Mesodermal cell (in vitro differentiated cells): ENCODE results near the gene KCTD11.
A peak's percentile ranks its signal among the peaks of the same experiment; 100 is the strongest.

Source experiments
- H3K27ac ChIP-seq: 2 replicates; pipeline ENCODE4 v1.7.0; 2013; ENCODE audit warnings: mild to moderate bottlenecking, low read depth, low read length, moderate library complexity; ENCODE audit not compliant: severe bottlenecking
- H3K36me3 ChIP-seq: 2 replicates; pipeline ENCODE4 v1.7.1; 2013; ENCODE audit warnings: mild to moderate bottlenecking, low read length, moderate library complexity; ENCODE audit not compliant: control insufficient read depth, insufficient read depth
- H3K4me1 ChIP-seq: one replicate; pipeline ENCODE4 v1.7.1; 2013; ENCODE audit warnings: mild to moderate bottlenecking, low read length; ENCODE audit not compliant: insufficient read depth, control insufficient read depth, poor library complexity, severe bottlenecking
- H3K4me3 ChIP-seq: 2 replicates; pipeline ENCODE4 v1.7.0; 2013; ENCODE audit warnings: low read length, control low read depth, mild to moderate bottlenecking; ENCODE audit not compliant: insufficient read depth, poor library complexity, severe bottlenecking; ENCODE audit errors: extremely low read depth
- H3K9me3 ChIP-seq: 2 replicates; pipeline ENCODE4 v1.7.1; 2013; ENCODE audit warnings: mild to moderate bottlenecking, low read length, moderate library complexity; ENCODE audit not compliant: control insufficient read depth
- WGBS, 2 experiments: methylation state at CpG; one replicate each; pipeline ENCODE4 v1.1.5; 2013; ENCODE audit warnings: missing lambda C conversion rate in 2 of 2; ENCODE audit not compliant: insufficient coverage in 2 of 2; 5-methylcytosine and 5-hydroxymethylcytosine counted together

KCTD11 gene

GRCh38 chr17:7346761-7347614 is 5.0 kb upstream of the KCTD11 start:
- Histone ChIP-seq H3K36me3 (no peaks in the 10 kb centered on the region), H3K27ac (no peak overlapping the region), H3K4me3 (no peak overlapping the region), H3K9me3 (no peaks in the 10 kb centered on the region), H3K4me1 (peaks cover 6% of the 10 kb centered on the region)
- WGBS, 2 experiments: 93% methylated on average over 14 to 18 of the region's 18 CpGs

GRCh38 chr17:7347630-7348477 is 4.1 kb upstream of the KCTD11 start:
- H3K27ac ChIP-seq: no peak overlapping the region
- 90 to 95% methylated on average over 11 to 13 of the region's 19 CpGs for WGBS, 2 experiments
- no peaks in the 10 kb centered on the region for H3K36me3 ChIP-seq
- H3K9me3 ChIP-seq: no peaks in the 10 kb centered on the region
- H3K4me1 ChIP-seq: peaks cover 10% of the 10 kb centered on the region
- no peak overlapping the region for H3K4me3 ChIP-seq

- Histone ChIP-seq H3K4me1 (peaks cover 16% of the 10 kb centered on the region), H3K27ac (no peak overlapping the region), H3K4me3 (no peak overlapping the region), H3K36me3 (no peaks in the 10 kb centered on the region), H3K9me3 (no peaks in the 10 kb centered on the region)
- WGBS, 2 experiments: 92 to 94% methylated on average over 14 to 18 of the region's 19 CpGs
These were observed 3.3 kb upstream of the KCTD11 start for GRCh38 chr17:7348478-7349242.

GRCh38 chr17:7352503-7352889 is 534 bp downstream of the KCTD11 start:
- H3K4me3 ChIP-seq: peak overlapping the region; percentile 86
- no peaks in the 10 kb centered on the region for H3K36me3 ChIP-seq
- no peaks in the 10 kb centered on the region for H3K9me3 ChIP-seq
- 37 to 51% methylated on average over 7 to 10 of the region's 10 CpGs for WGBS, 2 experiments
- peaks cover 29% of the 10 kb centered on the region for H3K4me1 ChIP-seq
- peak overlapping the region; percentile 98 for H3K27ac ChIP-seq

- no peak overlapping the region for H3K27ac ChIP-seq
- no peaks in the 10 kb centered on the region for H3K9me3 ChIP-seq
- H3K4me1 ChIP-seq: peaks cover 29% of the 10 kb centered on the region
- H3K4me3 ChIP-seq: no peak overlapping the region
- no peaks in the 10 kb centered on the region for H3K36me3 ChIP-seq
- 94% methylated on average over 31 to 35 of the region's 37 CpGs for WGBS, 2 experiments
These were observed 1.1 kb downstream of the KCTD11 start for GRCh38 chr17:7352910-7353635.

- H3K4me1 ChIP-seq: peaks cover 28% of the 10 kb centered on the region
- no peaks in the 10 kb centered on the region for H3K9me3 ChIP-seq
- no peak overlapping the region for H3K4me3 ChIP-seq
- WGBS, 2 experiments: 78 to 88% methylated on average over 6 of the region's 9 CpGs
- no peak overlapping the region for H3K27ac ChIP-seq
- H3K36me3 ChIP-seq: no peaks in the 10 kb centered on the region
These were observed 2.4 kb downstream of the KCTD11 start for GRCh38 chr17:7354262-7354843.

GRCh38 chr17:7355053-7355452 is 3.1 kb downstream of the KCTD11 start, which contains the start of gene TMEM95:
TSS of gene TMEM95 (plus strand) at chr17:7355156. CDS start at chr17:7355205, 49 bp downstream.
- no peaks in the 10 kb centered on the region for H3K9me3 ChIP-seq
- WGBS, 2 experiments: 78 to 82% methylated on average over 9 of the region's 10 CpGs
- H3K4me3 ChIP-seq: no peak within 1 kb of the TSS
- H3K27ac ChIP-seq: no peak within 1 kb of the TSS
- peaks cover 23% of the 10 kb centered on the region for H3K4me1 ChIP-seq
- no peaks in the 10 kb centered on the region for H3K36me3 ChIP-seq

GRCh38 chr17:7355573-7355972 is 3.6 kb downstream of the KCTD11 start:
- Histone ChIP-seq H3K4me1 (peaks cover 23% of the 10 kb centered on the region), H3K27ac (no peak overlapping the region), H3K36me3 (no peaks in the 10 kb centered on the region), H3K9me3 (no peaks in the 10 kb centered on the region), H3K4me3 (no peak overlapping the region)
- WGBS, 2 experiments: 97% methylated on average over 3 of the region's 8 CpGs; no CpG with 5 or more reads in 1 of the 2 experiments

GRCh38 chr17:7356072-7356549 is 4.1 kb downstream of the KCTD11 start:
- no peak overlapping the region for H3K27ac ChIP-seq
- H3K4me1 ChIP-seq: peaks cover 23% of the 10 kb centered on the region

More at GRCh38 chr17:7356072-7356549, 4.1 kb downstream of the KCTD11 start:
- 2 to 5% methylated on average over 10 of the region's 12 CpGs for WGBS, 2 experiments
- Histone ChIP-seq H3K9me3 (no peaks in the 10 kb centered on the region), H3K36me3 (no peaks in the 10 kb centered on the region), H3K4me3 (no peak overlapping the region)
